Neural progenitor cell (in vitro differentiated cells): Measurements from ENCODE around the gene P2RX1. TPM values are rescaled to one million over a fixed set of nuclear protein-coding genes. Genes with fewer than 3 reads are reported as not detected.

Source experiments
- DNase-seq: peaks from one replicate; pipeline ENCODE4 v3.0.0-alpha.2; 2016; ENCODE audit warnings: low spot score
- H2AFZ ChIP-seq: fragments of 200-600 bp; sonication (generic); replicated peaks from 2 replicates; pipeline ENCODE4 v1.6.1; 2016; ENCODE audit warnings: antibody characterized with exemption
- H3F3A ChIP-seq: fragments of 200-600 bp; sonication (generic); 2 replicates; pipeline ENCODE4 v1.6.1; 2016; ENCODE audit warnings: antibody characterized with exemption, low read depth
- H3K27ac ChIP-seq: fragments of 200-600 bp; sonication (generic); 2 replicates; pipeline ENCODE4 v1.5.1; 2016; ENCODE audit warnings: mild to moderate bottlenecking
- H3K27me3 ChIP-seq: fragments of 200-600 bp; sonication (generic); 2 replicates; pipeline ENCODE4 v1.6.1; 2016; ENCODE audit warnings: mild to moderate bottlenecking, moderate library complexity
- H3K36me3 ChIP-seq: fragments of 200-600 bp; sonication (generic); 2 replicates; pipeline ENCODE4 v1.5.1; 2016
- H3K4me1 ChIP-seq: fragments of 200-600 bp; sonication (generic); 2 replicates; pipeline ENCODE4 v1.6.1; 2016; ENCODE audit warnings: mixed run types
- H3K4me2 ChIP-seq: fragments of 200-600 bp; sonication (generic); 2 replicates; pipeline ENCODE4 v1.6.1; 2016
- H3K4me3 ChIP-seq: fragments of 200-600 bp; sonication (generic); 2 replicates; pipeline ENCODE4 v1.5.1; 2016
- H3K79me2 ChIP-seq: fragments of 200-600 bp; sonication (generic); 2 replicates; pipeline ENCODE4 v1.6.1; 2016; ENCODE audit warnings: low read depth
- H3K9ac ChIP-seq: fragments of 200-600 bp; sonication (generic); 2 replicates; pipeline ENCODE4 v1.6.1; 2016
- H3K9me3 ChIP-seq: fragments of 200-600 bp; sonication (generic); 2 replicates; pipeline ENCODE4 v1.5.1; 2016; ENCODE audit warnings: low read depth
- H4K20me1 ChIP-seq: fragments of 200-600 bp; sonication (generic); 2 replicates; pipeline ENCODE4 v1.6.1; 2016; ENCODE audit warnings: low read depth
- H3K27ac Mint-ChIP-seq: 3 replicates; pipeline ENCODE4 v1.8.0; 2021; ENCODE audit warnings: mixed read lengths
- H3K27me3 Mint-ChIP-seq: 2 replicates; pipeline ENCODE4 v1.8.0; 2022; ENCODE audit warnings: low read depth, mild to moderate bottlenecking, inconsistent platforms, moderate library complexity, mixed read lengths; ENCODE audit not compliant: insufficient read depth
- H3K36me3 Mint-ChIP-seq: 3 replicates; pipeline ENCODE4 v1.8.0; 2021; ENCODE audit warnings: mixed read lengths
- H3K4me1 Mint-ChIP-seq: 3 replicates; pipeline ENCODE4 v1.8.0; 2021; ENCODE audit warnings: mixed read lengths
- H3K4me3 Mint-ChIP-seq: 3 replicates; pipeline ENCODE4 v1.8.0; 2021; ENCODE audit warnings: mild to moderate bottlenecking, moderate library complexity, mixed read lengths
- H3K9me3 Mint-ChIP-seq: 3 replicates; pipeline ENCODE4 v1.8.0; 2020; ENCODE audit warnings: mixed read lengths
- CTCF ChIP-seq: fragments of 200-600 bp; sonication (generic); IDR thresholded peaks from 2 replicates; pipeline ENCODE4 v1.5.1; 2017; ENCODE audit warnings: antibody characterized with exemption, mild to moderate bottlenecking
- EZH2 ChIP-seq: fragments of 200-600 bp; sonication (generic); IDR thresholded peaks from 2 replicates; pipeline ENCODE4 v1.6.1; 2017; ENCODE audit warnings: antibody characterized with exemption, mild to moderate bottlenecking, moderate library complexity
- EZH2phosphoT487 ChIP-seq: fragments of 200-600 bp; sonication (generic); IDR thresholded peaks from 2 replicates; pipeline ENCODE4 v1.6.1; 2017; ENCODE audit warnings: antibody characterized with exemption
- total RNA-seq: library from RNA; depleted of rRNA; stranded (reverse); fragments of >200 nt; gene quantifications from 2 replicates; pipeline ENCODE4 v1.2.3, GENCODE V29; 2015; ENCODE audit warnings: low replicate concordance

The P2RX1 gene
- total RNA-seq, 1 donor from 2014 or later, result not detected

GRCh38 chr17:3906881-3907280 is 9.4 kb downstream of the P2RX1 start:
- H3K79me2 ChIP-seq, result no peaks in the 10 kb centered on the region
- no peaks in the 10 kb centered on the region for H3K36me3 Mint-ChIP-seq
- no peak overlapping the region for H2AFZ ChIP-seq
- H4K20me1 ChIP-seq, result no peaks in the 10 kb centered on the region
- TF ChIP-seq CTCF, result no peak
- no peak for TF ChIP-seq EZH2phosphoT487
- TF ChIP-seq EZH2, result no peak
- no peak for DNase-seq
- no peaks in the 10 kb centered on the region for H3K9me3 Mint-ChIP-seq
- no peaks in the 10 kb centered on the region for H3K27me3 ChIP-seq
- no peak overlapping the region for H3K27ac ChIP-seq
- H3K9ac ChIP-seq, result no peak overlapping the region
- no peaks in the 10 kb centered on the region for H3K27me3 Mint-ChIP-seq
- no peaks in the 10 kb centered on the region for H3K9me3 ChIP-seq
- no peak overlapping the region for H3K4me3 Mint-ChIP-seq
- H3K4me1 Mint-ChIP-seq, result peaks cover 7% of the 10 kb centered on the region
- no peaks in the 10 kb centered on the region for H3K36me3 ChIP-seq
- no peak overlapping the region for H3K4me2 ChIP-seq
- H3K27ac Mint-ChIP-seq, result no peak overlapping the region
- H3K4me1 ChIP-seq, result no peaks in the 10 kb centered on the region
- H3K4me3 ChIP-seq, result no peak overlapping the region
- no peaks in the 10 kb centered on the region for H3F3A ChIP-seq

- H3K36me3 ChIP-seq, result no peaks in the 10 kb centered on the region
- H3K4me2 ChIP-seq, result no peak overlapping the region
- H3F3A ChIP-seq, result no peaks in the 10 kb centered on the region
- Mint-ChIP-seq H3K4me1 (peaks cover 3% of the 10 kb centered on the region), H3K36me3 (no peaks in the 10 kb centered on the region), H3K9me3 (no peaks in the 10 kb centered on the region), H3K27me3 (no peaks in the 10 kb centered on the region), H3K4me3 (no peak overlapping the region), H3K27ac (no peak overlapping the region)
- H3K4me3 ChIP-seq, result no peak overlapping the region
- H3K79me2 ChIP-seq, result no peaks in the 10 kb centered on the region
- H4K20me1 ChIP-seq, result no peaks in the 10 kb centered on the region
- no peak overlapping the region for H2AFZ ChIP-seq
- H3K4me1 ChIP-seq, result no peaks in the 10 kb centered on the region
- H3K27me3 ChIP-seq, result no peaks in the 10 kb centered on the region
- H3K9ac ChIP-seq, result no peak overlapping the region
- no peak for DNase-seq
- H3K9me3 ChIP-seq, result no peaks in the 10 kb centered on the region
- no peak overlapping the region for H3K27ac ChIP-seq
- TF ChIP-seq EZH2phosphoT487 (no peak), EZH2 (no peak), CTCF (no peak)
These were observed 11.2 kb downstream of the P2RX1 start for GRCh38 chr17:3905017-3905520.

DNA sequence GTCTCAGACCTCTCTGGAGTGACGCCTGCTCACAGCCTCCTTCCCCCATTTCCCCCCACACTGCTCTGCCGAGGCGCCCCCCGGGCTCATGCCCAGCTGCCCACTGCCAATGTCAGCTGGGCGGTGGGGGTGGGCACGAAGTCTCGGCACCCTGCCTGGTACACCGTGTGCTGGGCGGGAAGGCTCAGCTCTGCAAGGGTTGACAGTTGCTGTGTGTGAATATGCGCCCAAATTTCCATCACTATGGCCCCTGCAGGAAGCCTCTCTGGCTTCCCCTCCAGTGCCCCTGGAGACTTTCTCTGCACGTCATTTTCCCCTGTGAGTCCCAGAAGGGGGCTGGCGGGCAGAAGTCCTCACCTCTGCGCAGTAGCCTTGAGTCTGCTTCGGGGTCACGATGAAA is 11.8 kb downstream of the P2RX1 start:
- Mint-ChIP-seq H3K27ac (no peak overlapping the region), H3K27me3 (no peaks in the 10 kb centered on the region), H3K4me3 (no peak overlapping the region), H3K9me3 (no peaks in the 10 kb centered on the region), H3K36me3 (no peaks in the 10 kb centered on the region), H3K4me1 (peaks cover 3% of the 10 kb centered on the region)
- H3K4me3 ChIP-seq, result no peak overlapping the region
- no peak overlapping the region for H3K27ac ChIP-seq
- no peak overlapping the region for H2AFZ ChIP-seq
- TF ChIP-seq EZH2phosphoT487 (no peak), EZH2 (no peak), CTCF (no peak)
- no peaks in the 10 kb centered on the region for H3K27me3 ChIP-seq
- DNase-seq, result no peak
- H3F3A ChIP-seq, result no peaks in the 10 kb centered on the region
- H3K36me3 ChIP-seq, result no peaks in the 10 kb centered on the region
- no peaks in the 10 kb centered on the region for H3K9me3 ChIP-seq
- no peaks in the 10 kb centered on the region for H4K20me1 ChIP-seq
- H3K9ac ChIP-seq, result no peak overlapping the region
- no peaks in the 10 kb centered on the region for H3K79me2 ChIP-seq
- no peak overlapping the region for H3K4me2 ChIP-seq
- H3K4me1 ChIP-seq, result no peaks in the 10 kb centered on the region
